Lower lobe of right lung (tissue), 2 donors: Measurements from ENCODE around the gene PID1. TPM values are rescaled to one million over a fixed set of nuclear protein-coding genes. Genes with fewer than 3 reads are reported as not detected.

Experiments used
- ATAC-seq, 2 donors: fragments of 200-7000 bp; cut with Tn5 transposase; one replicate each; pipeline ENCODE4 v1.9.1; 2020 to 2022; ENCODE audit warnings: mild to moderate bottlenecking in 2 of 2, moderate library complexity in 2 of 2
- DNase-seq: peaks from one replicate; pipeline ENCODE4 v3.0.0-alpha.2; 2020
- H3K27ac ChIP-seq: fragments of 200-600 bp; one replicate; pipeline ENCODE4 v1.8.0; 2022
- H3K27me3 ChIP-seq: fragments of 200-600 bp; one replicate; pipeline ENCODE4 v1.8.0; 2022; ENCODE audit warnings: low read depth
- H3K36me3 ChIP-seq: fragments of 200-600 bp; one replicate; pipeline ENCODE4 v1.8.0; 2022; ENCODE audit warnings: mild to moderate bottlenecking
- H3K4me1 ChIP-seq: fragments of 200-600 bp; one replicate; pipeline ENCODE4 v1.8.0; 2022
- H3K4me3 ChIP-seq: fragments of 200-600 bp; one replicate; pipeline ENCODE4 v1.8.0; 2022; ENCODE audit warnings: mild to moderate bottlenecking
- H3K9me3 ChIP-seq: fragments of 200-600 bp; one replicate; pipeline ENCODE4 v1.8.0; 2022
- intact Hi-C: fragments of 100-400 bp; cut with DNase I; formaldehyde crosslinking; loops from one replicate; pipeline ENCODE4 v1.11.0; 2022
- total RNA-seq: library from RNA; stranded (reverse); fragmentation: NEBNext Ultra II Directional; extraction: Animal tissue kit (Norgen Biotek cat#: 25700); gene quantifications from one replicate; pipeline ENCODE4 v1.2.1, GENCODE V29; 2021
- TF ChIP-seq, protein P1 (sequence below): fragments of 200-600 bp; IDR thresholded peaks from one replicate; pipeline ENCODE4 v1.8.0; 2022; ENCODE audit warnings: antibody characterized with exemption, mild to moderate bottlenecking
- donor health status: DM: no; HTN: yes; CAD: no; lungs with severe emphysema.

Gene PID1
- total RNA-seq, 1 donor from 2014 or later: 48.0 TPM

DNA sequence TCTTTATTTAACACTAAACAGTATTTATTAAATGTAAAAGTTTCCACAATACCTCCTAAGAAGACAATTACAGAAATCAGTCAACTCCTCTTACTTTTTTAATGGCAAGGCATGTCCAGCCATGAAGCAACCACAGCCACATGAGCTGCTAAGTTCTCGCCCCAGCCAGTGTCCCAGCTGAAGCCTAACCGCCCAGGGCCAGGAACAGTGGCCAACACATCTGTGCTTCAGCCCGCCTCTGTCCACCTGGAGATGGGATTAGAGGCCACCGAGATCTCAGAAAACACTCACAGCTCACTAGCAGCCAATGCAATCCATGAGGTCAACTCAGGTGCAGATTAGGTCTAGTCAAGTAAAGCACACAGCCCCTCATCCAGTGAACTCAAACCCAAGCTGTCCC is 40.2 kb downstream of the PID1 start:
- Histone ChIP-seq H3K9me3 (no peaks in the 10 kb centered on the region), H3K36me3 (no peaks in the 10 kb centered on the region), H3K27me3 (no peaks in the 10 kb centered on the region), H3K27ac (no peak overlapping the region), H3K4me3 (no peak overlapping the region), H3K4me1 (no peaks in the 10 kb centered on the region)
- ATAC-seq (no peak), DNase-seq (no peak)
- intact Hi-C loops: no loop called here
- TF ChIP-seq, protein P1, sequence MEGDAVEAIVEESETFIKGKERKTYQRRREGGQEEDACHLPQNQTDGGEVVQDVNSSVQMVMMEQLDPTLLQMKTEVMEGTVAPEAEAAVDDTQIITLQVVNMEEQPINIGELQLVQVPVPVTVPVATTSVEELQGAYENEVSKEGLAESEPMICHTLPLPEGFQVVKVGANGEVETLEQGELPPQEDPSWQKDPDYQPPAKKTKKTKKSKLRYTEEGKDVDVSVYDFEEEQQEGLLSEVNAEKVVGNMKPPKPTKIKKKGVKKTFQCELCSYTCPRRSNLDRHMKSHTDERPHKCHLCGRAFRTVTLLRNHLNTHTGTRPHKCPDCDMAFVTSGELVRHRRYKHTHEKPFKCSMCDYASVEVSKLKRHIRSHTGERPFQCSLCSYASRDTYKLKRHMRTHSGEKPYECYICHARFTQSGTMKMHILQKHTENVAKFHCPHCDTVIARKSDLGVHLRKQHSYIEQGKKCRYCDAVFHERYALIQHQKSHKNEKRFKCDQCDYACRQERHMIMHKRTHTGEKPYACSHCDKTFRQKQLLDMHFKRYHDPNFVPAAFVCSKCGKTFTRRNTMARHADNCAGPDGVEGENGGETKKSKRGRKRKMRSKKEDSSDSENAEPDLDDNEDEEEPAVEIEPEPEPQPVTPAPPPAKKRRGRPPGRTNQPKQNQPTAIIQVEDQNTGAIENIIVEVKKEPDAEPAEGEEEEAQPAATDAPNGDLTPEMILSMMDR: no peak

DNA sequence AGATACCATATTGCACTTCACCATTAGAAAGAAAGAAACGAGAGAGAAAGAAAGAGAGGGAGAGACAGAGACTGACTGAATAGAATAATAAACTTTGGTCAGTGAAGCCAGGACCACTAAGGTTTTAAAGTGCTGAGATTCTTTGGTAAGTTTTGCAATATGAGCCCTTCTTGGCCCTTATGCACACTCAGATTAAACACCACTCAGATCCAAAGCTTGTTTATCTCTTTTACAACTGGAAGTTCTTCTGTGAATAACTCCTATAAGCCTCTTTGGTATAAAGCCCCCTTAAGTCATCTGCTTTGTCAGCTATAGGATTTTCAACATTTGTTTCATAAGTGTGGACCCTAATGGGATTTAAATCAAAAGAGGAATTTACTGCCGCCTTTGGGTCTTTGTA is 40.8 kb downstream of the PID1 start:
- no peak overlapping the region for H3K27ac ChIP-seq
- TF ChIP-seq, protein P1: no peak
- ATAC-seq (no peak), DNase-seq (no peak)
- no peaks in the 10 kb centered on the region for H3K4me1 ChIP-seq
- no peak overlapping the region for H3K4me3 ChIP-seq
- no peaks in the 10 kb centered on the region for H3K36me3 ChIP-seq
- intact Hi-C loops: no loop called here
- H3K9me3 ChIP-seq: no peaks in the 10 kb centered on the region
- no peaks in the 10 kb centered on the region for H3K27me3 ChIP-seq

DNA sequence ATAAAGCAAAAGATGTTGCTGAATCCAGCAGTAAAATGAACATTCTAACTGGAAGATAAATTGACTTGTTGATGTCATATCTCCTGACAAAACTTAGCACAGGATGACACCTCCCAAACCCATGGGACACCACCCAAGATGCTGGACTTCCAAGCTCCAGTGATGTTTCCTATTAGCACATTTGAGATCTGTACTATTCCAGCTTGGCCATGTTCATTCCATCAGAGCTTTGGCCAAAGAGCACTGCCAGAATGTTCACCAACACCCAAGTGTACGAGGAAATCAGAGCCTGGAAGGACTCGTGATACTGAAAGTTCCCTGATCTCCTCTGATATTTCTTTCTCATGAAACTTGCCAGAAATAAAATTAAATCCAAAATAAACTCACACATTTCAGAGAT is 44.7 kb downstream of the PID1 start:
- Histone ChIP-seq H3K27ac (no peak overlapping the region), H3K4me3 (no peak overlapping the region), H3K4me1 (no peaks in the 10 kb centered on the region), H3K36me3 (no peaks in the 10 kb centered on the region), H3K27me3 (no peaks in the 10 kb centered on the region), H3K9me3 (no peaks in the 10 kb centered on the region)
- ATAC-seq (peak in 1 of 2 donors; percentile 37), DNase-seq (no peak)
- TF ChIP-seq, protein P1: no peak
- intact Hi-C loops: no loop called here

DNA sequence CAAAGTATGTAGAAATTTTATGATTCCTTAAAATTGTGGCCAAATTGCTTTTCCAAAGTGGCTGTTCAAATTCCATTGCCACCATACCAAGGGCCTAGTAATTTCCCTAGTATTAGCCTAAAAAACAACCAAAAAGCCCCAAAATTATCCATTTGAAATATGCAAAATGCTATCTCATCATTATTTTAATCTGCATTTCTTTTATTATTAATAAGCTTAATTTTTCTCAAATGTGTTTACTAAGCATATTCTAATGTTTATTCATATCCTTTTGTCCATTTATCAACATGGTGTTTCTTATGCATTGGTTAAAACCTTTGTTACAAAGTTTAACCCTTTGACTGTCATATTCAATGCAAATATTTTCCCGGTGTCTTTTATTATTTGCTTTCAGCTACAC is 48.0 kb downstream of the PID1 start:
- intact Hi-C loops: no loop called here
- DNase-seq (no peak), ATAC-seq (no peak)
- Histone ChIP-seq H3K36me3 (no peaks in the 10 kb centered on the region), H3K27ac (no peak overlapping the region), H3K4me3 (no peak overlapping the region), H3K27me3 (no peaks in the 10 kb centered on the region), H3K4me1 (no peaks in the 10 kb centered on the region), H3K9me3 (no peaks in the 10 kb centered on the region)
- TF ChIP-seq, protein P1: no peak

DNA sequence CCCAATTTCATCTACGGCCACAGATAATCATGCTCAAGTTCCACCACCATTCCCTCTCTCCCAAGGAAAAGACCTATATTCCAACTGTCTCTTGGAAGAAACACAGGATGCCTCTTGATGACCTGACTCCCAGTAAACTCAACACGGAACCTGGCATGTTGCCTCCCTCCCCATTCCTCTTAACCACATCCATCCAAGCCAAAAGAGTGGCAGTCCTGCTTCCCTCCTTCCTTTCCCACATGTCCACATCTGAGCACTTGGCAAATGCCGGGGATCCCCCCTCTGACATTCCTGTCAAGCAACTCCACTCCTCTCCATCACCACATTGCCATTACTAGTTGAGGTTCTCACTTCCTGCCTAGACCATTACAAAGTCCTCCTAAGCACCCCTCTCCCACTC is 49.4 kb downstream of the PID1 start:
- Histone ChIP-seq H3K27me3 (no peaks in the 10 kb centered on the region), H3K36me3 (no peaks in the 10 kb centered on the region), H3K27ac (no peak overlapping the region), H3K4me3 (no peak overlapping the region), H3K9me3 (no peaks in the 10 kb centered on the region), H3K4me1 (no peaks in the 10 kb centered on the region)
- intact Hi-C loops: no loop called here
- no peak for DNase-seq
- TF ChIP-seq, protein P1: no peak
- no peak for ATAC-seq

DNA sequence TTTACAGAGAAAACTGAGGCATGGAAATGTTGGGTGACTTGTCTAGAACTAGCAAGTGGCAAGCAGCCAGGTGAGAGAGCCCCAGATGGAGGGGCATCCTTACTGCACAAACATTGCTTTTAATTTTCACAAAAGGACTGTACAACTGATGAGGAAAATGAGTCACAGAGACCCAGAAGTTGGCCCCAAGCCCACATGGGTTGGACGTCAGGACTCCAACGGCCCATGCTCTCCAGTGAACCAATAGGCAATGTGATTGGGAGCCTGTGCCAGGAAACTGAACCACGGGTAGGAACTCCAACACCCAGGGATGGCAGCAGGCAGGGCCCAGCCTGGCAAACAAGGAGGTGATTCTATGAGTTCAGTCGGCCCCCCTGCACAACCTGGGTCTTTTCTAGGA is 50.8 kb downstream of the PID1 start:
- TF ChIP-seq, protein P1: no peak
- intact Hi-C loops: no loop called here
- H3K27me3 ChIP-seq: no peaks in the 10 kb centered on the region
- H3K36me3 ChIP-seq: peaks cover 3% of the 10 kb centered on the region
- H3K9me3 ChIP-seq: no peaks in the 10 kb centered on the region
- no peak overlapping the region for H3K27ac ChIP-seq
- H3K4me3 ChIP-seq: no peak overlapping the region
- no peak for ATAC-seq
- H3K4me1 ChIP-seq: no peaks in the 10 kb centered on the region
- DNase-seq: no peak
